Endothelial cell of umbilical vein (primary cell): Measurements from ENCODE around the gene ABR. TPM values are rescaled to one million over a fixed set of nuclear protein-coding genes. Genes with fewer than 3 reads are reported as not detected.

Experiments used
- BruUV-seq: library from RNA; stranded (reverse); fragments of 400-500 nt; replicated peaks from 2 replicates; lab custom pipeline; 2021; lab: Mats Ljungman, UMichigan
- CTCF ChIA-PET: fragments of 300-600, 350-600 bp; sonication (Branson Sonifier 250); formaldehyde crosslinking; loops from one replicate; lab custom pipeline; 2021; ENCODE audit warnings: antibody characterized with exemption, inconsistent platforms; lab: Charles Lee
- POLR2A ChIA-PET: fragments of 300-600, 350-600 bp; sonication (Branson Sonifier 250); formaldehyde crosslinking; loops from one replicate; lab custom pipeline; 2021; ENCODE audit warnings: antibody characterized with exemption, inconsistent platforms; lab: Charles Lee
- DNase-seq: peaks from one replicate; pipeline ENCODE4 v3.0.0-alpha.2; 2011; ENCODE audit warnings: low read depth, low spot score
- FAIRE-seq: peaks from 2 replicates; lab custom pipeline; 2011; peaks lifted over from hg19 to GRCh38; lab: Jason Lieb, UNC
- H2AFZ ChIP-seq: 2 replicates; pipeline ENCODE4 v1.6.0; 2012; ENCODE audit warnings: low read depth, low read length, control low read depth, inconsistent platforms
- H3K27ac ChIP-seq: 2 replicates; pipeline ENCODE4 v1.5.1; 2011; ENCODE audit warnings: low read depth, mild to moderate bottlenecking, control low read depth, low read length, moderate library complexity; ENCODE audit not compliant: insufficient read depth
- H3K27me3 ChIP-seq, 2 experiments: 2 replicates each; pipeline versions ENCODE4 v1.6.0 to v1.6.1; 2011; ENCODE audit warnings: low read length in 2 of 2, mixed read lengths in 1 of 2; ENCODE audit not compliant: control insufficient read depth in 2 of 2, insufficient read depth in 2 of 2
- H3K36me3 ChIP-seq, 2 experiments: 2 replicates in 1 of 2; 3 replicates in 1 of 2; pipeline ENCODE4 v1.5.1; 2011; ENCODE audit warnings: low read length in 2 of 2, mild to moderate bottlenecking in 1 of 2, moderate library complexity in 1 of 2; ENCODE audit not compliant: control insufficient read depth in 2 of 2, insufficient read depth in 2 of 2; ENCODE audit errors: extremely low read depth in 1 of 2
- H3K4me1 ChIP-seq: 3 replicates; pipeline ENCODE4 v1.5.1; 2011; ENCODE audit warnings: mild to moderate bottlenecking, low read length; ENCODE audit not compliant: control insufficient read depth, insufficient read depth; ENCODE audit errors: extremely low read depth
- H3K4me2 ChIP-seq: 2 replicates; pipeline ENCODE4 v1.6.1; 2011; ENCODE audit warnings: low read length, control low read depth, mixed read lengths; ENCODE audit not compliant: insufficient read depth
- H3K4me3 ChIP-seq, 3 experiments: fragments of 200-600 bp in 1 of 3; sonication (generic), shearing (Covaris generic) in 1 of 3; replicated peaks in 1 of 3; 2 replicates each; pipeline ENCODE4 v1.5.1; 2011 to 2016; ENCODE audit warnings: control low read depth in 3 of 3, low read length in 3 of 3, mild to moderate bottlenecking in 2 of 3, inconsistent platforms in 1 of 3, low read depth in 1 of 3, moderate library complexity in 1 of 3; ENCODE audit not compliant: insufficient read depth in 1 of 3
- H3K79me2 ChIP-seq: 2 replicates; pipeline ENCODE4 v1.6.0; 2012; ENCODE audit warnings: low read length, inconsistent platforms; ENCODE audit not compliant: control insufficient read depth, insufficient read depth
- H3K9ac ChIP-seq: replicated peaks from 2 replicates; pipeline ENCODE3; 2011; ENCODE audit warnings: low read length, control low read depth; ENCODE audit not compliant: insufficient read depth; ENCODE audit errors: extremely low read depth
- H3K9me1 ChIP-seq: replicated peaks from 3 replicates; pipeline ENCODE4 v1.6.0; 2011; ENCODE audit warnings: mild to moderate bottlenecking, low read length; ENCODE audit not compliant: control insufficient read depth, insufficient read depth; ENCODE audit errors: extremely low read depth
- H3K9me3 ChIP-seq: replicated peaks from 2 replicates; pipeline ENCODE4 v1.5.1; 2012; ENCODE audit warnings: low read length, inconsistent platforms; ENCODE audit not compliant: control insufficient read depth, insufficient read depth
- H4K20me1 ChIP-seq: replicated peaks from 2 replicates; pipeline ENCODE3; 2011; ENCODE audit warnings: mild to moderate bottlenecking, low read length; ENCODE audit not compliant: control insufficient read depth, insufficient read depth; ENCODE audit errors: extremely low read depth
- CTCF ChIP-seq, 2 donors: IDR thresholded peaks; 1 replicate in 1 of 2; 2 replicates in 1 of 2; pipeline ENCODE4 v1.5.1; 2011; ENCODE audit warnings: low read length in 2 of 2, mild to moderate bottlenecking in 2 of 2, moderate library complexity in 2 of 2, control low read depth in 1 of 2, inconsistent platforms in 1 of 2, low read depth in 1 of 2; ENCODE audit not compliant: insufficient read depth in 1 of 2; ENCODE audit errors: extremely low read depth in 1 of 2
- EZH2 ChIP-seq: IDR thresholded peaks from 2 replicates; pipeline ENCODE4 v1.6.1; 2012; ENCODE audit warnings: borderline replicate concordance, low read depth, mild to moderate bottlenecking, moderate library complexity, low read length, inconsistent platforms; ENCODE audit not compliant: severe bottlenecking
- FOS ChIP-seq: IDR thresholded peaks from 2 replicates; pipeline ENCODE4 v1.6.1; 2011; ENCODE audit warnings: mild to moderate bottlenecking, low read length, moderate library complexity, borderline replicate concordance; ENCODE audit not compliant: insufficient read depth
- GATA2 ChIP-seq: IDR thresholded peaks from 2 replicates; pipeline ENCODE4 v1.7.0; 2011; ENCODE audit warnings: low read depth, mild to moderate bottlenecking, moderate library complexity, mixed read lengths, low read length; ENCODE audit not compliant: insufficient read length, insufficient read depth
- JUN ChIP-seq: IDR thresholded peaks from 2 replicates; pipeline ENCODE4 v1.6.1; 2011; ENCODE audit warnings: borderline replicate concordance, low read depth; ENCODE audit not compliant: insufficient read length, insufficient read depth
- MAX ChIP-seq: IDR thresholded peaks from 2 replicates; pipeline ENCODE4 v1.6.1; 2011; ENCODE audit not compliant: insufficient read depth, insufficient read length
- MYC ChIP-seq: IDR thresholded peaks from one replicate; pipeline ENCODE4 v1.6.1; 2011; ENCODE audit warnings: mild to moderate bottlenecking, low read depth, low read length
- POLR2A ChIP-seq: IDR thresholded peaks from 2 replicates; pipeline ENCODE4 v1.6.1; 2012; ENCODE audit warnings: low read depth, mild to moderate bottlenecking, control low read depth, low read length
- POLR2AphosphoS5 ChIP-seq: IDR thresholded peaks from 2 replicates; pipeline ENCODE4 v1.6.1; 2012; ENCODE audit warnings: low read depth, mild to moderate bottlenecking, control low read depth, low read length, moderate library complexity; ENCODE audit not compliant: insufficient read depth
- dilution Hi-C: fragments of 300-500 bp; cut with MboI; formaldehyde crosslinking; loops from one replicate; pipeline ENCODE4 v1.15.0; 2019; ENCODE audit warnings: low sequenced_read_pairs; ENCODE audit not compliant: extremely low pct_ligation_motif_present
- intact Hi-C: fragments of 100-400 bp; cut with micrococcal nuclease; formaldehyde crosslinking; loops from one replicate; pipeline ENCODE4 v1.10.0; 2022
- polyA plus RNA-seq, 4 experiments: library from polyadenylated mRNA; depleted of rRNA in 3 of 4; stranded (reverse) in 3 of 4; unstranded in 1 of 4; fragments of >200 nt; gene quantifications; 2 replicates each; pipeline versions ENCODE4 v1.2.1 to v1.2.3, GENCODE V29; 2011 to 2012; ENCODE audit warnings: missing spikeins in 1 of 4
- total RNA-seq: library from RNA; stranded (reverse); gene quantifications from 2 replicates; pipeline ENCODE4 v1.2.3, GENCODE V29; 2021

The ABR gene
- total and polyA plus RNA-seq, 2 donors (not counting 3 experiments of a cell fraction or from before 2014, with no cell fraction given), result 83.5 to 96.8 TPM

- no peak for TF ChIP-seq GATA2
- TF ChIP-seq JUN, result no peak
- TF ChIP-seq CTCF (IDR thresholded peaks at IDR 0.05; ENCODE audit: extremely low read depth in 1 of 2, insufficient read depth in 1 of 2, low read depth in 1 of 2, low read length in 2 of 2), result no peak
- TF ChIP-seq MYC, result no peak
- no peak for TF ChIP-seq POLR2AphosphoS5
- TF ChIP-seq EZH2, result no peak
- no peak for TF ChIP-seq POLR2A
- TF ChIP-seq FOS, result no peak
- no peak for TF ChIP-seq MAX
- H3K4me3 ChIP-seq, result no peak overlapping the region
- FAIRE-seq (peak; percentile 71), DNase-seq (peak; percentile 97)
- no peaks in the 10 kb centered on the region for H4K20me1 ChIP-seq
- intact Hi-C loops (loop anchor here (5.0 kb wide), 1 partner anchor 37 kb away; no protein-coding TSS in a partner anchor), dilution Hi-C loops (no loop called here)
- H3K36me3 ChIP-seq, result peaks cover 0 to 3% of the 10 kb centered on the region in 2 experiments
- peak overlapping the region; percentile 59 for H3K27ac ChIP-seq
- no peaks in the 10 kb centered on the region for H3K9me3 ChIP-seq
- peaks cover 5% of the 10 kb centered on the region for H3K79me2 ChIP-seq
- POLR2A ChIA-PET, result interaction anchor here (0.7 kb wide), 1 partner anchor 54 kb away, joined by 6 read pairs; no protein-coding TSS in a partner anchor
- peaks cover 5% of the 10 kb centered on the region for H3K4me1 ChIP-seq
- no TSS peak for BruUV-seq
- H2AFZ ChIP-seq, result no peak overlapping the region
- no peaks in the 10 kb centered on the region for H3K9me1 ChIP-seq
- CTCF ChIA-PET, result interaction anchor here (0.9 to 1.0 kb wide), 2 partner anchors 25 to 27 kb away, joined by 3 to 4 read pairs; partner anchors contain the start of gene NXN
- H3K4me2 ChIP-seq, result no peak overlapping the region
- no peaks in the 10 kb centered on the region for H3K27me3 ChIP-seq
- H3K9ac ChIP-seq, result no peak overlapping the region
These were observed 225.2 kb downstream of the ABR start for GRCh38 chr17:954431-955164.
